OCI-LY7 (cell line): ENCODE measurements around the gene EPPIN.

Experiments used
- CTCF ChIP-seq: fragments of 200-600 bp; sonication (generic); conservative IDR thresholded peaks from 2 replicates; pipeline ENCODE4 v1.5.1; 2014; ENCODE audit warnings: mild to moderate bottlenecking, antibody characterized with exemption, low read length, moderate library complexity, mixed read lengths
- EZH2phosphoT487 ChIP-seq: fragments of 200-600 bp; sonication (generic); IDR thresholded peaks from 2 replicates; pipeline ENCODE4 v1.6.1; 2018; ENCODE audit warnings: low read depth, borderline replicate concordance, mild to moderate bottlenecking, mixed run types, antibody characterized with exemption, low read length, moderate library complexity, mixed read lengths

GRCh38 chr20:45579184-45579583 is 32.0 kb upstream of the EPPIN start, which contains the start of gene WFDC8:
- TF ChIP-seq CTCF (no peak), EZH2phosphoT487 (no peak)
